Effector memory CD8-positive, alpha-beta T cell (primary cell): Measurements from ENCODE around the gene PDGFA.
"Not testable (repeated sequence)": the region's sequence is repeated elsewhere in the genome, so short reads cannot be mapped to it uniquely, and the experiment has no call there.

Experiments used
- ATAC-seq: fragments of 150-1000 bp; cut with Tn5 transposase; replicated peaks from 2 replicates; pipeline ENCODE4 v1.10.0; 2021; ENCODE audit warnings: mild to moderate bottlenecking, moderate library complexity
- DNase-seq, 3 experiments: peaks; one replicate each; pipeline ENCODE4 v3.0.0; 2021
- H3K27ac Mint-ChIP-seq, 2 donors: one replicate each; pipeline ENCODE4 v1.8.0; 2022; ENCODE audit warnings: mild to moderate bottlenecking in 2 of 2, mixed read lengths in 2 of 2, moderate library complexity in 2 of 2
- H3K27me3 Mint-ChIP-seq, 2 donors: one replicate each; pipeline ENCODE4 v1.8.0; 2022; ENCODE audit warnings: mixed read lengths in 2 of 2
- H3K36me3 Mint-ChIP-seq: one replicate; pipeline ENCODE4 v1.8.0; 2022; ENCODE audit warnings: mild to moderate bottlenecking, moderate library complexity, mixed read lengths; ENCODE audit not compliant: insufficient read depth
- H3K4me1 Mint-ChIP-seq, 2 donors: one replicate each; pipeline ENCODE4 v1.8.0; 2022; ENCODE audit warnings: low read depth in 2 of 2, mixed read lengths in 2 of 2
- H3K4me3 Mint-ChIP-seq, 2 donors: one replicate each; pipeline ENCODE4 v1.8.0; 2022; ENCODE audit warnings: mild to moderate bottlenecking in 2 of 2, mixed read lengths in 2 of 2, moderate library complexity in 2 of 2
- H3K9me3 Mint-ChIP-seq, 2 donors: one replicate each; pipeline ENCODE4 v1.8.0; 2022; ENCODE audit warnings: mixed read lengths in 2 of 2

PDGFA gene

GRCh38 chr7:557558-557881 lies 37.9 kb upstream of the PDGFA start:
- H3K4me3 Mint-ChIP-seq: no peak overlapping the region
- ATAC-seq (no peak), DNase-seq (no peak)
- H3K27me3 Mint-ChIP-seq: no peaks in the 10 kb centered on the region
- H3K9me3 Mint-ChIP-seq: no peaks in the 10 kb centered on the region
- H3K27ac Mint-ChIP-seq: no peak overlapping the region
- no peaks in the 10 kb centered on the region for H3K36me3 Mint-ChIP-seq
- peaks cover 2 to 6% of the 10 kb centered on the region in 2 donors for H3K4me1 Mint-ChIP-seq

GRCh38 chr7:556837-557557 lies 37.4 kb upstream of the PDGFA start:
- H3K27ac Mint-ChIP-seq: no peak overlapping the region
- no peak for ATAC-seq
- no peaks in the 10 kb centered on the region for H3K27me3 Mint-ChIP-seq
- H3K4me1 Mint-ChIP-seq: peaks cover 0 to 6% of the 10 kb centered on the region in 2 donors
- no peaks in the 10 kb centered on the region for H3K36me3 Mint-ChIP-seq
- H3K4me3 Mint-ChIP-seq: no peak overlapping the region
- DNase-seq: no peak
- H3K9me3 Mint-ChIP-seq: no peaks in the 10 kb centered on the region

- no peak overlapping the region for H3K4me3 Mint-ChIP-seq
- peaks cover 0 to 6% of the 10 kb centered on the region in 2 donors for H3K4me1 Mint-ChIP-seq
- no peak for DNase-seq
- no peaks in the 10 kb centered on the region for H3K36me3 Mint-ChIP-seq
- H3K9me3 Mint-ChIP-seq: no peaks in the 10 kb centered on the region
- H3K27ac Mint-ChIP-seq: no peak overlapping the region
- H3K27me3 Mint-ChIP-seq: no peaks in the 10 kb centered on the region
- no peak for ATAC-seq
Measured at GRCh38 chr7:556291-556826, 36.7 kb upstream of the PDGFA start.

GRCh38 chr7:555551-556160 lies 36.0 kb upstream of the PDGFA start:
- Mint-ChIP-seq H3K27ac (no peak overlapping the region), H3K27me3 (no peaks in the 10 kb centered on the region), H3K36me3 (no peaks in the 10 kb centered on the region), H3K4me3 (no peak overlapping the region), H3K4me1 (peaks cover 0 to under 1% of the 10 kb centered on the region in 2 donors), H3K9me3 (no peaks in the 10 kb centered on the region)
- DNase-seq (no peak), ATAC-seq (no peak)

GRCh38 chr7:553636-554111 lies 34.0 kb upstream of the PDGFA start:
- Mint-ChIP-seq H3K27me3 (no peaks in the 10 kb centered on the region), H3K4me1 (no peaks in the 10 kb centered on the region)

GRCh38 chr7:552868-553635 lies 33.4 kb upstream of the PDGFA start:
- ATAC-seq: no peak
- Mint-ChIP-seq H3K4me3 (no peak overlapping the region), H3K36me3 (no peaks in the 10 kb centered on the region), H3K27me3 (no peaks in the 10 kb centered on the region), H3K4me1 (no peaks in the 10 kb centered on the region), H3K9me3 (no peaks in the 10 kb centered on the region), H3K27ac (no peak overlapping the region)
- no peak for DNase-seq

More at GRCh38 chr7:553636-554111, 34.0 kb upstream of the PDGFA start:
- H3K36me3 Mint-ChIP-seq: no peaks in the 10 kb centered on the region
- ATAC-seq: no peak
- H3K9me3 Mint-ChIP-seq: no peaks in the 10 kb centered on the region
- H3K4me3 Mint-ChIP-seq: no peak overlapping the region
- no peak for DNase-seq
- no peak overlapping the region for H3K27ac Mint-ChIP-seq

- not testable (repeated sequence) for H3K4me3 Mint-ChIP-seq, H3K36me3 Mint-ChIP-seq, H3K27ac Mint-ChIP-seq, H3K4me1 Mint-ChIP-seq, DNase-seq, H3K27me3 Mint-ChIP-seq, ATAC-seq, H3K9me3 Mint-ChIP-seq
Measured at GRCh38 chr7:552151-552867, 32.7 kb upstream of the PDGFA start.

- not testable (repeated sequence) for DNase-seq, H3K27ac Mint-ChIP-seq, H3K36me3 Mint-ChIP-seq, H3K9me3 Mint-ChIP-seq, ATAC-seq, H3K27me3 Mint-ChIP-seq, H3K4me1 Mint-ChIP-seq, H3K4me3 Mint-ChIP-seq
Measured at GRCh38 chr7:551615-551970, 31.9 kb upstream of the PDGFA start.

- no peak overlapping the region for H3K27ac Mint-ChIP-seq
- H3K9me3 Mint-ChIP-seq: no peaks in the 10 kb centered on the region
- H3K4me3 Mint-ChIP-seq: no peak overlapping the region
- no peaks in the 10 kb centered on the region for H3K27me3 Mint-ChIP-seq
- H3K4me1 Mint-ChIP-seq: no peaks in the 10 kb centered on the region
- ATAC-seq (no peak), DNase-seq (no peak)
- no peaks in the 10 kb centered on the region for H3K36me3 Mint-ChIP-seq
Measured at GRCh38 chr7:550881-551614, 31.4 kb upstream of the PDGFA start.

- H3K27me3 Mint-ChIP-seq: no peaks in the 10 kb centered on the region
- DNase-seq (no peak), ATAC-seq (no peak)
- no peaks in the 10 kb centered on the region for H3K36me3 Mint-ChIP-seq
- no peaks in the 10 kb centered on the region for H3K9me3 Mint-ChIP-seq
- H3K4me3 Mint-ChIP-seq: no peak overlapping the region
- H3K4me1 Mint-ChIP-seq: no peaks in the 10 kb centered on the region
- no peak overlapping the region for H3K27ac Mint-ChIP-seq
Measured at GRCh38 chr7:549891-550625, 30.4 kb upstream of the PDGFA start.

- H3K27ac Mint-ChIP-seq: no peak overlapping the region
Measured at GRCh38 chr7:549066-549890, 29.6 kb upstream of the PDGFA start.

GRCh38 chr7:548401-548800 lies 28.8 kb upstream of the PDGFA start:
- no peaks in the 10 kb centered on the region for H3K4me1 Mint-ChIP-seq
- ATAC-seq: no peak
- no peak for DNase-seq
- no peaks in the 10 kb centered on the region for H3K36me3 Mint-ChIP-seq
- H3K27me3 Mint-ChIP-seq: no peaks in the 10 kb centered on the region
- H3K27ac Mint-ChIP-seq: no peak overlapping the region
- H3K9me3 Mint-ChIP-seq: no peaks in the 10 kb centered on the region
- H3K4me3 Mint-ChIP-seq: no peak overlapping the region

More at GRCh38 chr7:549066-549890, 29.6 kb upstream of the PDGFA start:
- no peaks in the 10 kb centered on the region for H3K27me3 Mint-ChIP-seq
- no peak overlapping the region for H3K4me3 Mint-ChIP-seq
- no peaks in the 10 kb centered on the region for H3K9me3 Mint-ChIP-seq
- no peak for ATAC-seq
- no peaks in the 10 kb centered on the region for H3K36me3 Mint-ChIP-seq
- DNase-seq: no peak
- no peaks in the 10 kb centered on the region for H3K4me1 Mint-ChIP-seq
